PC-9 (cell line): ENCODE data around the gene EPSTI1. TPM values are rescaled to one million over a fixed set of nuclear protein-coding genes. Genes with fewer than 3 reads are reported as not detected.

Source experiments
- BruUV-seq: library from RNA; stranded (reverse); fragments of 400-500 nt; replicated peaks from 2 replicates; lab custom pipeline; 2021; lab: Mats Ljungman, UMichigan
- CTCF ChIA-PET: fragments of 300-600 bp; sonication (Branson Sonifier 250); formaldehyde crosslinking; loops from one replicate; lab custom pipeline; 2022; ENCODE audit warnings: antibody characterized with exemption; lab: Charles Lee
- POLR2A ChIA-PET: fragments of 300-600 bp; sonication (Branson Sonifier 250); formaldehyde crosslinking; loops from one replicate; lab custom pipeline; 2022; ENCODE audit warnings: antibody characterized with exemption; ENCODE audit not compliant: unreplicated experiment; lab: Charles Lee
- DNase-seq, 2 experiments: peaks; one replicate each; pipeline versions ENCODE4 v3.0.0 to v3.0.0-alpha.2; 2015 to 2022; ENCODE audit warnings: mixed read lengths in 1 of 2
- H2AFZ ChIP-seq: fragments of 200-600 bp; sonication (generic); 2 replicates; pipeline ENCODE4 v1.8.1; 2017; ENCODE audit warnings: antibody characterized with exemption
- H3F3A ChIP-seq: fragments of 200-600 bp; sonication (generic); 2 replicates; pipeline ENCODE4 v1.8.1; 2017; ENCODE audit warnings: antibody characterized with exemption, mild to moderate bottlenecking, low read depth; ENCODE audit not compliant: insufficient read depth
- H3K27ac ChIP-seq: fragments of 200-600 bp; sonication (generic); 2 replicates; pipeline ENCODE4 v1.6.1; 2016; ENCODE audit warnings: mixed run types
- H3K27me3 ChIP-seq: fragments of 200-600 bp; sonication (generic); 2 replicates; pipeline ENCODE4 v1.6.1; 2016; ENCODE audit warnings: low read depth, mixed run types; ENCODE audit not compliant: insufficient read depth
- H3K36me3 ChIP-seq: fragments of 200-600 bp; sonication (generic); 2 replicates; pipeline ENCODE4 v1.6.1; 2016; ENCODE audit warnings: low read depth, mixed run types
- H3K4me1 ChIP-seq: fragments of 200-600 bp; sonication (generic); replicated peaks from 2 replicates; pipeline ENCODE4 v1.6.1; 2016; ENCODE audit warnings: mixed run types; ENCODE audit not compliant: insufficient read depth
- H3K4me2 ChIP-seq: fragments of 200-600 bp; sonication (generic); 2 replicates; pipeline ENCODE4 v1.6.1; 2017; ENCODE audit warnings: mixed run types
- H3K4me3 ChIP-seq: fragments of 200-600 bp; sonication (generic); 2 replicates; pipeline ENCODE4 v1.6.1; 2016; ENCODE audit warnings: mixed run types
- H3K79me2 ChIP-seq: fragments of 200-600 bp; sonication (generic); 2 replicates; pipeline ENCODE4 v1.6.1; 2017; ENCODE audit warnings: low read depth, mixed run types
- H3K9me2 ChIP-seq: fragments of 200-600 bp; sonication (generic); 2 replicates; pipeline ENCODE4 v1.8.1; 2017; ENCODE audit warnings: mild to moderate bottlenecking; ENCODE audit not compliant: insufficient read depth
- H3K9me3 ChIP-seq: fragments of 200-600 bp; sonication (generic); 2 replicates; pipeline ENCODE4 v1.8.1; 2016; ENCODE audit warnings: low read depth; ENCODE audit not compliant: insufficient read depth
- H4K20me1 ChIP-seq: fragments of 200-600 bp; sonication (generic); 2 replicates; pipeline ENCODE4 v1.8.1; 2017; ENCODE audit not compliant: insufficient read depth
- CTCF ChIP-seq: fragments of 200-600 bp; sonication (generic); conservative IDR thresholded peaks from 2 replicates; pipeline ENCODE4 v1.6.1; 2017; ENCODE audit warnings: mixed run types, antibody characterized with exemption, mild to moderate bottlenecking, moderate library complexity
- EZH2 ChIP-seq: fragments of 200-600 bp; sonication (generic); IDR thresholded peaks from 2 replicates; pipeline ENCODE4 v1.8.0; 2017; ENCODE audit warnings: antibody characterized with exemption, low read depth
- intact Hi-C: fragments of 100-400 bp; cut with micrococcal nuclease; formaldehyde crosslinking; loops from one replicate; pipeline ENCODE4 v1.10.0; 2022; ENCODE audit not compliant: unreplicated experiment
- total RNA-seq: library from RNA; stranded (reverse); gene quantifications from 2 replicates; pipeline ENCODE4 v1.2.3, GENCODE V29; 2021

EPSTI1 gene
- total RNA-seq, 1 experiment from 2014 or later, result 3.4 TPM

- POLR2A ChIA-PET, result interaction anchor here (0.5 kb wide), 1 partner anchor 18 kb away, joined by 8 read pairs; no protein-coding TSS in a partner anchor
- Histone ChIP-seq H3K36me3 (no peaks in the 10 kb centered on the region), H3K27ac (no peak overlapping the region), H3K9me3 (no peaks in the 10 kb centered on the region), H3K9me2 (no peaks in the 10 kb centered on the region), H3K4me2 (no peak overlapping the region), H4K20me1 (no peaks in the 10 kb centered on the region), H3K4me1 (peaks cover 1% of the 10 kb centered on the region; the same call in 1 of the 2 replicates), H3F3A (no peaks in the 10 kb centered on the region), H3K27me3 (no peaks in the 10 kb centered on the region), H2AFZ (no peak overlapping the region), H3K79me2 (0 out of 2 replicates have a peak, but pooled peaks cover 2% of the 10 kb centered on the region), H3K4me3 (no peak overlapping the region)
- intact Hi-C loops, result no loop called here
- DNase-seq, result no peak
- TF ChIP-seq CTCF (no peak), EZH2 (no peak)
- CTCF ChIA-PET, result no interaction called here
- BruUV-seq, result no TSS peak
Measured at GRCh38 chr13:43039966-43040365, 47.9 kb upstream of the EPSTI1 start.

GRCh38 chr13:43036351-43037250 lies 44.6 kb upstream of the EPSTI1 start:
- H3K79me2 ChIP-seq, result peaks cover 9% of the 10 kb centered on the region; the same call in 1 of the 2 replicates
- H3K27ac ChIP-seq, result no peak overlapping the region
- no TSS peak for BruUV-seq

GRCh38 chr13:43033038-43033437 lies 41.0 kb upstream of the EPSTI1 start:
- TF ChIP-seq CTCF (no peak), EZH2 (no peak)
- intact Hi-C loops, result loop anchor here (1.0 kb wide), 1 partner anchor 9 kb away; no protein-coding TSS in a partner anchor
- Histone ChIP-seq H3K4me2 (no peak overlapping the region), H3K79me2 (peaks cover 35% of the 10 kb centered on the region), H3K9me3 (no peaks in the 10 kb centered on the region; the same call in 1 of the 2 replicates), H3F3A (no peaks in the 10 kb centered on the region), H3K4me1 (no peaks in the 10 kb centered on the region), H3K27ac (no peak overlapping the region), H3K9me2 (peaks cover 7% of the 10 kb centered on the region; the same call in 1 of the 2 replicates), H2AFZ (no peak overlapping the region), H3K27me3 (no peaks in the 10 kb centered on the region), H3K36me3 (no peaks in the 10 kb centered on the region; the same call in 1 of the 2 replicates), H3K4me3 (no peak overlapping the region), H4K20me1 (peaks cover 5% of the 10 kb centered on the region; the same call in 1 of the 2 replicates)
- ChIA-PET POLR2A (no interaction called here), CTCF (no interaction called here)
- DNase-seq, result no peak
- BruUV-seq, result no TSS peak

More at GRCh38 chr13:43036351-43037250, 44.6 kb upstream of the EPSTI1 start:
- no peak overlapping the region for H3K4me2 ChIP-seq
- no peaks in the 10 kb centered on the region; the same call in 1 of the 2 replicates for H3K9me3 ChIP-seq
- H3K4me3 ChIP-seq, result no peak overlapping the region
- H3K36me3 ChIP-seq, result no peaks in the 10 kb centered on the region
- intact Hi-C loops, result no loop called here
- H4K20me1 ChIP-seq, result no peaks in the 10 kb centered on the region
- ChIA-PET CTCF (no interaction called here), POLR2A (no interaction called here)
- H3K4me1 ChIP-seq, result no peaks in the 10 kb centered on the region
- no peaks in the 10 kb centered on the region for H3K27me3 ChIP-seq
- no peak overlapping the region for H2AFZ ChIP-seq
- no peak for TF ChIP-seq CTCF
- TF ChIP-seq EZH2, result no peak
- no peaks in the 10 kb centered on the region for H3K9me2 ChIP-seq
- no peaks in the 10 kb centered on the region for H3F3A ChIP-seq
- DNase-seq, result no peak
